ENCODE data around the gene BAG5.

DNA sequence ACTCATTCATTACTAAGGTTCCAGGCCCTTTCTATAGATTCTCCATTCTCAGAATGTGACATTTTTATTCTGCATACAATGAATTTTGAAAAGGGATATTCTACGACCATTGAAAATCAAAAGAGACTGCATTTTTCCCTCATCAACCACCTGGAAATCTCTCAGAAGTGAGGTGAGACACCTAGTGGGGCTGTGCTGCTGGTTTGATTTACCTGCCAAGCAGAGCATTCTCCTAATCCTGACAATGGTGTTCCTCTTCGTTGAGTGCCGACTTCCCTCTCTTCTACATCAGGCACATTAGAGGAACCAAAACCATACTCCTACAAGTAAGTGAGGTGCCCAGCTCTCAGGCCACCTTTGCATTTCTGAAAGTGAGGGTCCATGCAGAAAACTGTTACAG lies 54.7 kb downstream of the BAG5 start:
- TF ChIP-seq POLR2A (IDR thresholded peaks at IDR 0.05; ENCODE audit: low read depth, low read length) (no peak), TAF1 (IDR thresholded peaks at IDR 0.05; ENCODE audit: borderline replicate concordance, low read depth, low read length) (no peak), POLR2AphosphoS5 (IDR thresholded peaks at IDR 0.05; ENCODE audit: low read depth, low read length) (no peak)
